ENCODE results near the gene CLN6. TPM values are rescaled to one million over a fixed set of nuclear protein-coding genes. Genes with fewer than 3 reads are reported as not detected.

CLN6 gene
- total and polyA plus RNA-seq, 9 of the 15 experiments (the other 6 are each of a cell fraction or from before 2014, with no cell fraction given) = 0.71 to 53.3 (median 39.3) TPM

GRCh38 chr15:68229386-68230156 is at the start of gene CLN6 (continued):
- TF ChIP-seq E2F6 (IDR thresholded peaks at IDR 0.05; ENCODE audit: borderline replicate concordance in 1 of 2, extremely low read depth in 1 of 2, insufficient read depth in 1 of 2, insufficient read length in 1 of 2, low read depth in 1 of 2, low read length in 1 of 2, poor library complexity in 1 of 2, severe bottlenecking in 1 of 2) = peak; percentile 98 to 100
- TF ChIP-seq MLLT1 (IDR thresholded peaks at IDR 0.05) = no peak
- TF ChIP-seq TFE3 (CRISPR knock-in tag; IDR thresholded peaks at IDR 0.05) = peak; percentile 52
- TF ChIP-seq SRSF7 (optimal IDR thresholded peaks at IDR 0.05; ENCODE audit: low read depth, low read length) = no peak
- TF ChIP-seq HNRNPK (IDR thresholded peaks at IDR 0.05; ENCODE audit: low read depth, low read length, poor library complexity, severe bottlenecking) = peak; percentile 79
- peak; percentile 81 for TF ChIP-seq KLF16 (IDR thresholded peaks at IDR 0.05)
- peak; percentile 47; the same call in 1 of the 2 replicates for TF ChIP-seq ATF6 (CRISPR knock-in tag; IDR thresholded peaks at IDR 0.05)
- TF ChIP-seq CC2D1A (IDR thresholded peaks at IDR 0.05) = no peak
- TF ChIP-seq LCOR (CRISPR knock-in tag; IDR thresholded peaks at IDR 0.05) = 0 out of 2 replicates have a peak, but pooled peaks have one; percentile 58
- peak; percentile 98; the same call in 1 of the 2 replicates for TF ChIP-seq PHF8 (IDR thresholded peaks at IDR 0.05; ENCODE audit: borderline replicate concordance, low read length)
- peak; percentile 91 for TF ChIP-seq USF2 (CRISPR knock-in tag; IDR thresholded peaks at IDR 0.05)
- TF ChIP-seq CEBPG (CRISPR knock-in tag; IDR thresholded peaks at IDR 0.05) = no peak
- TF ChIP-seq CEBPG (tag; conservative IDR thresholded peaks at IDR 0.05 in 1 of 2, IDR thresholded peaks at IDR 0.05 in 1 of 2) = no peak
- peak; percentile 49; the same call in 1 of the 2 replicates for TF ChIP-seq SMARCE1 (IDR thresholded peaks at IDR 0.05)
- peak; percentile 28 to 85; a peak in 2 of 4 replicates for TF ChIP-seq SIN3A (IDR thresholded peaks at IDR 0.05; ENCODE audit: borderline replicate concordance in 2 of 2, control insufficient read depth in 1 of 2, low read depth in 2 of 2, low read length in 2 of 2)
- TF ChIP-seq MAX (CRISPR knock-in tag; IDR thresholded peaks at IDR 0.05) = peak; percentile 91
- peak; percentile 47; the same call in 1 of the 2 replicates for TF ChIP-seq ARID1B (IDR thresholded peaks at IDR 0.05)
- peak; percentile 38; the same call in 1 of the 2 replicates for TF ChIP-seq SOX6 (IDR thresholded peaks at IDR 0.05)
